ENCODE results near the gene MPI.

- TF ChIP-seq CTCF (IDR thresholded peaks at IDR 0.05; ENCODE audit: low read depth, low read length) (no peak), EZH2phosphoT487 (IDR thresholded peaks at IDR 0.05; ENCODE audit: low read depth) (no peak)
Measured at GRCh38 chr15:74892931-74893330, 3.1 kb downstream of the MPI start.
